SU-DHL-6 (cell line): ENCODE measurements around the gene PYCARD.

Experiments
- H2AFZ ChIP-seq: fragments of 200-600 bp; sonication (generic); 2 replicates; pipeline ENCODE4 v1.6.1; 2014; ENCODE audit warnings: low read depth, mild to moderate bottlenecking, moderate library complexity, mixed read lengths, antibody characterized with exemption, low read length; ENCODE audit not compliant: severe bottlenecking
- H3F3A ChIP-seq: fragments of 200-600 bp; shearing (Covaris generic); 2 replicates; pipeline ENCODE4 v1.6.0; 2016; ENCODE audit warnings: antibody characterized with exemption, mild to moderate bottlenecking; ENCODE audit not compliant: insufficient read depth
- H3K27ac ChIP-seq: fragments of 200-600 bp; sonication (generic); 2 replicates; pipeline ENCODE4 v1.5.1; 2016; ENCODE audit warnings: low read depth, mild to moderate bottlenecking, low read length, moderate library complexity, mixed read lengths
- H3K27me3 ChIP-seq: fragments of 200-600 bp; sonication (generic), shearing (Covaris generic); 2 replicates; pipeline ENCODE4 v1.6.0; 2014; ENCODE audit warnings: mild to moderate bottlenecking, low read length
- H3K36me3 ChIP-seq: fragments of 200-600 bp; sonication (generic); 2 replicates; pipeline ENCODE4 v1.6.1; 2014; ENCODE audit warnings: mild to moderate bottlenecking, low read length, mixed read lengths
- H3K4me2 ChIP-seq: fragments of 300-600, 200-600 bp; shearing (Covaris generic), sonication (generic); 2 replicates; pipeline ENCODE4 v1.6.0; 2014; ENCODE audit warnings: low read length, low read depth, mild to moderate bottlenecking; ENCODE audit not compliant: poor library complexity, severe bottlenecking
- H3K4me3 ChIP-seq: fragments of 200-600 bp; sonication (generic); 2 replicates; pipeline ENCODE4 v1.5.1; 2014; ENCODE audit warnings: antibody characterized with exemption, low read length, mild to moderate bottlenecking, mixed read lengths; ENCODE audit not compliant: insufficient read depth, poor library complexity, severe bottlenecking
- H3K79me2 ChIP-seq: fragments of 200-600 bp; sonication (generic); 2 replicates; pipeline ENCODE4 v1.6.1; 2014; ENCODE audit warnings: mild to moderate bottlenecking, low read length, moderate library complexity; ENCODE audit not compliant: insufficient read depth
- H3K9ac ChIP-seq: fragments of 200-600 bp; sonication (generic); 2 replicates; pipeline ENCODE4 v1.7.0; 2014; ENCODE audit warnings: mild to moderate bottlenecking, low read length
- H3K9me2 ChIP-seq: fragments of 200-600 bp; sonication (generic); replicated peaks from 2 replicates; pipeline ENCODE4 v1.6.1; 2014; ENCODE audit warnings: low read length; ENCODE audit not compliant: insufficient read depth
- H3K9me3 ChIP-seq: fragments of 200-600 bp; sonication (generic); 2 replicates; pipeline ENCODE4 v1.6.1; 2014; ENCODE audit warnings: low read length, mixed read lengths; ENCODE audit not compliant: insufficient read depth
- H4K20me1 ChIP-seq: fragments of 200-600 bp; sonication (generic); 2 replicates; pipeline ENCODE4 v1.6.1; 2014; ENCODE audit warnings: low read depth, mild to moderate bottlenecking, antibody characterized with exemption, low read length, moderate library complexity, mixed read lengths
- EZH2phosphoT487 ChIP-seq: fragments of 200-600 bp; sonication (generic), shearing (Covaris generic); conservative IDR thresholded peaks from 2 replicates; pipeline ENCODE4 v1.6.1; 2018; ENCODE audit warnings: mild to moderate bottlenecking, antibody characterized with exemption, low read length, moderate library complexity, mixed read lengths
- TF ChIP-seq, protein P1 (sequence below): fragments of 200-600 bp; sonication (generic); IDR thresholded peaks from one replicate; pipeline ENCODE4 v1.5.1; 2017; ENCODE audit warnings: antibody characterized with exemption, mild to moderate bottlenecking, low read length, moderate library complexity; ENCODE audit not compliant: insufficient read depth, poor library complexity, severe bottlenecking

PYCARD gene

DNA sequence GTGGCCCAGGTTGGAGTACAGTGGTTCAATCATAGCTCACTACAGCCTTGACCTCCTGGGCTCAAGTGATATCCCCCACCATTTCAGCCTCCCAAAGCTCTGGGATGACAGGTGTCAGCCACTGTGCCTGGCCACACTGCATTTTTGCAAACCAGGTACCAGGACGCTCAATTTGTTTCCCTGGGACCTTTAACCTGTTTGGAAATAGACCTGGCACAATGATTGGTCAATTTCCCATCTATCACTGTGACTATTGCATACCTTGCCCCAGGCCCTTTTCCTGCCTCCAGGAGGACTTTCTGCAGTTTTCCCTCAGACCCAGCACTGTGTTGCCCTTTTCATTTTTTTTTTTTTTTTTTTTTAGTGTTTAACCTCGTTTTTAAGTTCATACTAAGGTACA, 33.7 kb downstream of the PYCARD start:
- H3K36me3 ChIP-seq, result no peaks in the 10 kb centered on the region
- TF ChIP-seq, protein P1, sequence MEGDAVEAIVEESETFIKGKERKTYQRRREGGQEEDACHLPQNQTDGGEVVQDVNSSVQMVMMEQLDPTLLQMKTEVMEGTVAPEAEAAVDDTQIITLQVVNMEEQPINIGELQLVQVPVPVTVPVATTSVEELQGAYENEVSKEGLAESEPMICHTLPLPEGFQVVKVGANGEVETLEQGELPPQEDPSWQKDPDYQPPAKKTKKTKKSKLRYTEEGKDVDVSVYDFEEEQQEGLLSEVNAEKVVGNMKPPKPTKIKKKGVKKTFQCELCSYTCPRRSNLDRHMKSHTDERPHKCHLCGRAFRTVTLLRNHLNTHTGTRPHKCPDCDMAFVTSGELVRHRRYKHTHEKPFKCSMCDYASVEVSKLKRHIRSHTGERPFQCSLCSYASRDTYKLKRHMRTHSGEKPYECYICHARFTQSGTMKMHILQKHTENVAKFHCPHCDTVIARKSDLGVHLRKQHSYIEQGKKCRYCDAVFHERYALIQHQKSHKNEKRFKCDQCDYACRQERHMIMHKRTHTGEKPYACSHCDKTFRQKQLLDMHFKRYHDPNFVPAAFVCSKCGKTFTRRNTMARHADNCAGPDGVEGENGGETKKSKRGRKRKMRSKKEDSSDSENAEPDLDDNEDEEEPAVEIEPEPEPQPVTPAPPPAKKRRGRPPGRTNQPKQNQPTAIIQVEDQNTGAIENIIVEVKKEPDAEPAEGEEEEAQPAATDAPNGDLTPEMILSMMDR, result no peak
- no peak for TF ChIP-seq EZH2phosphoT487
- no peak overlapping the region for H2AFZ ChIP-seq

DNA sequence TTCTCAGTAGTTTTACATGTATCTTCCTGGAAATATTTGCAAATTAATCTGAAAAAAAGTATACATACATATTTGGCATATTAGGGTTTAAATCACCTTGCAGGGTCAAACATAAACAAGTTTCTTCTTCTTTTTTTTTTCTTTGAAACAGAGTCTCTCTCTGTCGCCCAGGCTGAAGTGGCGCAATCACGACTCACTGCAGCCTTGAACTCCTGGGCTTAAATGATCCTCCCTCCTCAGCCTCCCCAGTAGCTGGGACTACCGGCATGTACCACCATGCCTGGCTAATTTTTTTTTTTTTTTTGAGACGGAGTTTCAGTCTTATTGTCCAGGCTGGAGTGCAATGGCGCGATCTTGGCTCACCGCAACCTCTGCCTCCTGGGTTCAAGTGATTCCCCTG, 35.2 kb downstream of the PYCARD start:
- Histone ChIP-seq H3K36me3 (no peaks in the 10 kb centered on the region), H3K79me2 (no peaks in the 10 kb centered on the region), H3K9me2 (no peaks in the 10 kb centered on the region), H3K4me2 (no peak overlapping the region), H3K9me3 (no peaks in the 10 kb centered on the region), H3K27ac (no peak overlapping the region), H3K9ac (no peak overlapping the region), H4K20me1 (no peaks in the 10 kb centered on the region), H2AFZ (no peak overlapping the region), H3F3A (no peaks in the 10 kb centered on the region), H3K27me3 (no peaks in the 10 kb centered on the region), H3K4me3 (no peak overlapping the region)
- TF ChIP-seq, protein P1, result no peak

More for the DNA sequence above, 33.7 kb downstream of the PYCARD start:
- Histone ChIP-seq H3K9me3 (no peaks in the 10 kb centered on the region), H3K27me3 (no peaks in the 10 kb centered on the region), H3K9me2 (no peaks in the 10 kb centered on the region), H3K4me3 (no peak overlapping the region), H3K27ac (no peak overlapping the region), H3K79me2 (no peaks in the 10 kb centered on the region), H3F3A (no peaks in the 10 kb centered on the region), H3K9ac (no peak overlapping the region), H4K20me1 (no peaks in the 10 kb centered on the region), H3K4me2 (no peak overlapping the region)

DNA sequence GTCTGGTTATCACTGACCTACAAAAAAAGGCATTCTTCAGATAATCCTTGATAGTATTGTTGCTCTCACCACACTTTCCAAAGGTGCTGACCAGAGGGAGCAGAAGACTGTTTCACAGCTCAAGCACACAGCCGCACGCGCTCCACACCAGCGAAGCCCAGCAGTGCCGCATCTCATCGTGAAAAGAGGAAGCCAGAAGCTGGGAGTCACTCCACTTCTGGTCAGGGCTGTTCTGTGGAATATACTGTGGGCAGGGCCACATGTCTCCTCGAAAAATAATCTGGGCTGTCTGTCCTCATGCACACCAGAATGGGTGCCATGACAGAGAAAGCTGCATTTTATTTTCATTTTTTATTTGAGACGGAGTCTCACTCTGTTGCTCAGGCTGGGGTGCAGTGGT, 45.4 kb downstream of the PYCARD start:
- Histone ChIP-seq H3K36me3 (no peaks in the 10 kb centered on the region), H3K9me2 (no peaks in the 10 kb centered on the region), H3K4me3 (no peak overlapping the region), H3K27me3 (no peaks in the 10 kb centered on the region), H3K4me2 (no peak overlapping the region), H3F3A (no peaks in the 10 kb centered on the region), H3K9ac (no peak overlapping the region), H3K79me2 (no peaks in the 10 kb centered on the region), H3K9me3 (no peaks in the 10 kb centered on the region), H2AFZ (no peak overlapping the region), H4K20me1 (no peaks in the 10 kb centered on the region), H3K27ac (no peak overlapping the region)
- TF ChIP-seq EZH2phosphoT487, result no peak
- TF ChIP-seq, protein P1, result no peak
